ENCODE results near the gene CCDC187.

- TF ChIP-seq RAD21 (IDR thresholded peaks at IDR 0.05 in 1 of 2, conservative IDR thresholded peaks at IDR 0.05 in 1 of 2; ENCODE audit: low read depth in 2 of 2, low read length in 2 of 2) (no peak), POLR2A (IDR thresholded peaks at IDR 0.05; ENCODE audit: control extremely low read depth in 1 of 2, low read depth in 2 of 2, low read length in 2 of 2) (no peak), PHF8 (conservative IDR thresholded peaks at IDR 0.05; ENCODE audit: low read depth, low read length) (no peak), ATF3 (IDR thresholded peaks at IDR 0.05; ENCODE audit: insufficient read depth, low read depth, low read length) (no peak)
These were observed 94.7 kb downstream of the CCDC187 start for GRCh38 chr9:136209232-136209631.
